M059J (cell line): ENCODE measurements around the gene ARFGEF3. TPM values are rescaled to one million over a fixed set of nuclear protein-coding genes. Genes with fewer than 3 reads are reported as not detected.

Experiments used
- DNase-seq: peaks from one replicate; pipeline ENCODE4 v3.0.0-alpha.2; 2012; ENCODE audit warnings: low read depth
- total RNA-seq: library from RNA; depleted of rRNA; stranded (reverse); fragments of >200 nt; shearing (Covaris generic); gene quantifications from 2 replicates; pipeline ENCODE4 v1.2.3, GENCODE V29; 2014

ARFGEF3 gene
- total RNA-seq, 1 experiment from 2014 or later = 2.9 TPM

DNA sequence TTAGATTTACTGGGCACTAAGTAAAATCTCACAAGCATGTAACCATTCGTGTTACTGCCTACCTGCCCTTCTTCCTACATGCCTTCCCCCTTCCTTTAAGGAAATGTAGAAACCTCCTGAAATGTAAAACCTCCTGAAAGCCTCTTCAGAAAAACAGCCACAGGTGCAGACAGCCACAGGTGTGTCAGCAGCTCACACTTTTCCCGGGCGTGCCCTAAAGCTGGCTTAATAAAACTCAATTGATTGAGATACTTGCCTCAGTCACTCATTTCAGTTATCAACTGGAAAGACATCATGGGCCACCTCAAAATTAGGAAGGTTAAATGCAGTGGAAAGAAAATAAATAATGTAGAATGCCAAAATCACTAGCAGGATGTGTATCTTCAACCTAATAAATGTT, 79.6 kb downstream of the ARFGEF3 start:
- DNase-seq = no peak

DNA sequence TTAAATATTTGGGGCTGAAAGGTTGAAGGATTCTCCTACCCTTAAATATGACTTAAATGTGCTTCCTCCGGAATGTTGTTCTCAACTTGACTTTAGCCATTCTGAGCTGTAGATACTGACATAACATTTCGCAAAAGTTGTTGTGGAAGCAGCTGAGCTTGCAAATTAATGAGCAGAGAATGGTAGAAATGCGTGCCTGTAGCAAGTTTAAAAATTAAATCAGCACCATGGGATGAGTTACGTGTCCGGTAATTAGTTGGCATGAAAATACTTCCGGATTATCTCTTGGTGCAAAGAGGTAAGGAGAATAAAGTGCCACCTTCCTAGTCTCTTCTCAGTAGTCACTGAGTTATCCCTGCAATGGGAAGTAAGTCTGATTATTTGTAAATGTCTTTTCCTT, 80.2 kb downstream of the ARFGEF3 start:
- no peak for DNase-seq

DNA sequence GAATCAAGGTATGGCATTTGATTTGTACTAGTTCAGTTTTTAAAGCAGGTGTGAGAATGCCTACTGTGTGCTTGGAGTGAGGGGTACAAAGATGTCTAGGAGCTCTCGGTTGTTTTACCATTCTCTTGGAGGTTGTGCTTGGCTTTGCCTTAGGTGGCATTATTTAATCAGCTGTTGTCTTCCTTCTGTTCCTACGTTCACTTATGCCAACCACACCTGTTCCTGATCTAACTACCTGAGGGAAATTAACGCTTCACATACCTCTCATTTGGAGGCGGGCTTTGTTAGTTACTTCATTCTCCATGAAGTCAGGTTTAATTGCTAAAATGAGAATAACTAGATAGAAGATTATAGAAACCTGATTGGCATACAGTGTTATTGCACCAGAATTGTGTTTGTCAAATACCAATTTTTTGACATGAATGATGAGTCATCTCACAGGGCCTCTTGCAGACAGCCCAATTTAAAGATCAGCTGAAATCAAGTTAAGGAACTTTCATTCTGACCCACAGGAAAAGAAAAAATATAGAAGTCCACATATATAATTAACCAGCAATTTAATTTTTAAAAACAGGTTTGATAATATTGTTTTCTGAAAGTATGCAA, 81.4 kb downstream of the ARFGEF3 start:
- no peak for DNase-seq

DNA sequence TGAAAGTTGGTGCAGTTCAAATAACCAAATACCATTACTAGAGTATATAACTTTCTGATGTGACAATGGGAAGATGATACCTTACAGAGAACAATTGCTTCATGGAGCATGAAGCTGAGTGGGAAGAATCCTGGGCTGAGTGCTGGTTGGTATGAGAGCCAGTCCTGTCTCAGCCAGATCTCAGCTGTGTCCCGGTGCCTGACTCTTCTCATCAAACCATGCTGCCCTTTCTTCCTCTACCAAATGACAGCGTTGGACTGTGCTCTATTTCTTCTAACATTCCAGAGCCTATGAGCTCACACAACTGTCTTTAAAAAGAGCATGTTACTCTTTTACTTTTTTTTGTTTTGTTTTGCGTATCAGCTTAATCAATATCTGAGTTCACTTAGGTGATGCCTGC, 84.0 kb downstream of the ARFGEF3 start:
- DNase-seq = no peak

DNA sequence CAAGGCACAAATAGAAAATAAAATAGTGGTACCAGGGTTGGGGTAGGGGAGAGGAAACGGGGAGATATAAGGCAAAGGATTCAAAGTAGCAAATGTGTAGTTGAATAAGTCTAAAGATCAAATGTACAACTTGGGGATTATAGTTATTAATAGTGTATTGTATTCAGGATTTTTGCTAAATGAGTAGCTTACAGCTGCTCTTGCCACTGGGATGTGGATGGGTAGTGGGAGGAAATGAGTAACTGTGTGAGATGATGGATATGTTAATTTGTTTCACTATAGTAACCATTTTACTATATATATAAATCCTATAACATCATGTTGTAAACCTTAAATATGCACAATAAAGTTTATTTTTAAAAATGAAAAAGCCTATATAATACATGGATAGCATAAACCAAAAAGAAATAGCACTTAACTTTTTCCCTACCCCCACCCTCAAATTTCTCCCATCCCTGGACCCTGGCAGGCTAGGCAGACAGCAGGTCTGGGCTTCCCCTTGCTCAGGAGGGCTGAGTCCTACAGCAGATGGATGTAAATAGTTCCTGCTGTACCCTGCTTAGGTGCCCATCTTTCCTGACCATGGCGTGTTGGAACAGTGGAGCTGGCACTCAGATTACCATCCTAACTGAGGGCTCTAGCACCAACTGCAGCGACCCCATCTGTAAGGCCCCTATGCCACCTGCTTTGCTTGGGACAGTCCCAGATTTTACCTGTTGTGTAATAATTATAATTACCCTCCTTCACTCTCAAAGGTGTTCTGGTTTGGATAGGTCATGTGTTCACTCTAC, 85.1 kb downstream of the ARFGEF3 start:
- no peak for DNase-seq

DNA sequence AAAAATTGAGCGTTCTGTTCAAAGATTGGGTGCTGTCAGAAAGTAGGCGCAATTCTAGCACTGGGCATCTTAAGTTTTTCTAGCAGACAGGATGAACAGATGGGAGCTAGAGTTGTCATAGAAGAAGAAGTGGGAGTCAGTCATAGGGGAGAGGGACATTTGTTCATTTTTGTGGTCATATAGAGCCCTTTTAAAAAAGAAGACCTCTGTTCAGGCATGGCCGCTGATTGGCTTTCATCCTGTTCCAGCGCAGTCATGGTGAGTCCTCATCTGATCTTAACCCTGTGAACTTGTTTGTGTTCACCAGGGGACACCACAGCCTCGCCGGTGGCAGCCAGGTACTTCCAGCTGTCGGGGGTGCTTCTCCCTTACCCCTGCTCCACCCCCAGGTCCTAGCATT, 86.3 kb downstream of the ARFGEF3 start:
- no peak for DNase-seq

DNA sequence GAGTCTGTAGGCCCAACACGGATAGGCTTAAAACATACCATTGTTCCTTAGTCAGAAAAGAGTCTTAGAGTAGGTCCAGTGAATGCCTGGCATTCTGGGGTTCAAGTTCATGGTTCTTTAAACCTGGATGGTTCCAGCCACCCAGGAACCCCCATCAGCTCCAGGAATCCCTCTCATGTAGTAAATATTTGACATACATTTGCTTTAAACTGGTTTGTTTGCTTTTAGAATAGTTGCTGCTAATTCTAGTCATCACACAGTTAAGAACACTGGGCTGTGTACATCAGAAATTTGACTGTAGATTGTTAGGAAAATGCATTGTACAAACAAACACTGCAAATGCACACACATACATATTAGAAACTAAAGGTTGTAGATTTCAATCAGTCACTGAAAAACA, 87.1 kb downstream of the ARFGEF3 start:
- DNase-seq = no peak

DNA sequence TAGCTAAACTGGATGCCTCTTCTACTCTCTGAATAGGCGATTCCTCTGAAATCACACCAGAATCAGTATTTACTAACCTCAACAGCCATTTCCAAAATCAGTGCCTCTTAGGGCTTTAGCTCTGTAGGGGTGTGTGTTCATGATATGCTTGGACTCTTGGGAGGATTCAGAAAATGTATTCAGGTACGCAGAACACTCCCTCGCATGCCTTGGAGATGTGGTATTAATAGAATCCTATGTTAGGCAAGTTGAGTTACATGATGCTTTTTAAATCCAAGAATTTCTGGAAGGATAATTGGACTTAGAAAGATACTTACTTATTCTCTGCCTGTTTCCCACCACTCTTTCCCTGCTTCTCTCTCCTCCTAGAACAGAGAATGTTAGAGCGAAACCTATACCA, 88.3 kb downstream of the ARFGEF3 start:
- DNase-seq = no peak

DNA sequence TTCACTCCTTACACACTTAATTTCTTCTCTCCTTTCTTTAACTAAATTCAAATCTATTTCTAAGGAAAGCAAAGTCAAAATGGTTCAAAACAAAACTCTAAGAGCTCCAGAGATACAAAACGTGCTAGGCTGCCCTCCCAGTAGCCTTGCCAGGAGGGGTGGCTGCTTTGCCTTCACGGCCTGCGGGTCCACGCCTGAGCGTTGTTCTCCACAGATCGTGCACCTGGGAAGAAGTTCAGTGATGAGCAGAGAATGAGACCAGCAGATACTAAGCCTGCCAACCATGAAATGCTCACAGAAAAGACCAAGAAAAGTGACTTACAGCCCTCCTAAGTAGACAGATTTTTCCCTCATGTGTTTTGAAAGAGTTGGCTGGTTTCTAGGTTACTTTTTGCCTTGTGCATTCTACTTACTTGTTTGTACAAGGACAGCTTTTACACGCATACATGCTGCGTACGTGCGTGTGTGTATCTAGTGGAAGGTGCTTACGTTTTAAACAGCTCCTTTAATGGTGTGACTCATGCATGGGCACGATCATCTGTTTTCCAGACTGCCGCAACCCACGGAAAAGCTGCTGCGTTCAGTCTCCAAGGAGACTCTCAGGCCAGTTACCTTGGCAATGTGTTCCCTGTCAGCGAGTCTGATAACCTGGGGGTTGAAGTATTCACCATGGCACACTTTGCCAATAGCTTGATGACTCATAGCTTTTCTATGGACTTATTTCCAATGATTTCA, 88.9 kb downstream of the ARFGEF3 start:
- peak; percentile 75 for DNase-seq

DNA sequence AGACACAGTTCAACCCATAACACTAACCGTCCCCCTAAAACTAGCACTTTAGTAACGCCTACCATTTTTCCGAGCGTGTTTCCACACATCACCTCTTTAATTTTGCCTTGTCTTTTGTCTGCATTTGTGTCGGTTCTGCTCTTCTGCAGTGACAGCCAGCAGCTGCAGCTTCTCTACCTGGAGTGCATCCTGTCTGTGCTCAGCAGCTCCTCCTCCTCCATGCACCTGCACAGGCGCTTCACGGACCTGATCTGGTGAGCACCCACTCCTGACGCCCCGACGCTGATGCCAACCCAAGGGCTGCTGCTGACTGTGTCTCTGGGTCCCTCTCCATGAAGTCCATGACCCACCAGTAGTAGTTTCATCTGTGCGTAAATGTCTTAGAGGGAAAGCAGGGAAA, 92.0 kb downstream of the ARFGEF3 start:
- DNase-seq = no peak

DNA sequence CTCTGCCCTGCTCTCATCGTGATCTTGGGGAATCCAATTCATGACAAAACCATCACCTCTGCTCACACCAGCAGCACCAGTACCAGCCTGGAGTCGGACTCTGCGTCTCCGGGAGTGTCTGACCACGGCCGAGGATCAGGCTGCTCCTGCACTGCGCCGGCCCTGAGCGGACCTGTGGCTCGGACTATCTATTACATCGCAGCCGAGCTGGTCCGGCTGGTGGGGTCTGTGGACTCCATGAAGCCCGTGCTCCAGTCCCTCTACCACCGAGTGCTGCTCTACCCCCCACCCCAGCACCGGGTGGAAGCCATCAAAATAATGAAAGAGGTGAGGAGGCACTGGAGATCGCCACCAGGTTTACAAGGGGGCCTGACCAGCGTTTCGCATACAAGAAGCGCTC, 93.7 kb downstream of the ARFGEF3 start:
- DNase-seq = no peak

DNA sequence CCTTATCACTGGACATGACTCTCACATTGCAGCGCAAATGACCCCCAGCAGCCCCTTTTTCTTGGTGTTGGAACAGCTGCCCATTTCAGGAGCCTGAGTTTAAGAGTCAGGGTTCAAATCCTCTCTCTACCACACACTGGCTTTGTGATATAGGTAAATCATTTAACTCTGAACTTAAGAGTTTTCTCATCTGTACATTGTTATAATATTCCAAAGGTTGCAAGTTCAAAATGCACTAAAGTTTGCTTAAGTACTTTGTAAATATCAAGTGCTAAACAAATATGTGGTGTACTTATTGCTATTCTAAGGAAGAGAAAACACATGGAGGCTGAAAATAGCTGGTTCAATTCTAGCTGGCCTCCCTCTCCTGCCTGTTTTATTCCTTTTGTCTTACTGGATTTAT, 95.9 kb downstream of the ARFGEF3 start:
- DNase-seq = no peak

DNA sequence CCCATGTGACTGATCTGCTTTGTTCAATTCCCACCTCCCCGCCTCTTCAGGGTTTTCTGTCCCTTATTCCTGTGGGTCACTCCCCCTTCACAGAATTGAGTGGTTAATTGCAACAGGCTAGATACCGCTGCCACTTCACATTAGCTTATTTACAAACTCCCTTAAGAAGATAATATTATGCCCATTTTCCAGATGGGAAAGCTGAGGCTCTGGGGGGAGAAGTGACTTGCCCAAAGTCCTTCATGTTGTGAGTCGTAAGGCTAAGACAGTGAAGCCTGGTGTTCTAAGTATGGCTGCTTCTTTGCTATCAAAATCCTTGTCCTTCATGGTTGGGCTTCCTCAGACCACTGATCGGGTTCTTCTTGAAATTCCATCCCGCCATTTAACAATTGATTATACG, 96.5 kb downstream of the ARFGEF3 start:
- DNase-seq = no peak

DNA sequence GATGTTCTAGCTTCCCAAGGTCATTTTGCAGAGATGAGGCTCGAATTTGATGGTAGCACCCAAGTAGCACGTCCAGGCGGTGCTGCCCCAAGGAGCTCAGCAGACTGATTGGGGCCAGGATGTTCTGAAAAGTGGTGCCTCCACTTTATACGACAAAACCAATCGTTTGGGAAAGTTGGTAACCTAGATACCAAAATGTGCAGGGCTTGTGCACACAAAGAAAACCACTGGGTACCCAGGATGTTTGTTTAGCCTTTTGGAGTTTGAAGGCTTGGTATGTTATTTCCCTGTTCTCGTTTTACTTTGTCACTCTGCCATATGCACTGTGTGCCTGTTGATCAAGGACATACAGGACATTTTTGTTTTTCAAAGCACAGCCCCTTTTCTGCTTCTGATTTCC, 97.3 kb downstream of the ARFGEF3 start:
- DNase-seq = no peak

DNA sequence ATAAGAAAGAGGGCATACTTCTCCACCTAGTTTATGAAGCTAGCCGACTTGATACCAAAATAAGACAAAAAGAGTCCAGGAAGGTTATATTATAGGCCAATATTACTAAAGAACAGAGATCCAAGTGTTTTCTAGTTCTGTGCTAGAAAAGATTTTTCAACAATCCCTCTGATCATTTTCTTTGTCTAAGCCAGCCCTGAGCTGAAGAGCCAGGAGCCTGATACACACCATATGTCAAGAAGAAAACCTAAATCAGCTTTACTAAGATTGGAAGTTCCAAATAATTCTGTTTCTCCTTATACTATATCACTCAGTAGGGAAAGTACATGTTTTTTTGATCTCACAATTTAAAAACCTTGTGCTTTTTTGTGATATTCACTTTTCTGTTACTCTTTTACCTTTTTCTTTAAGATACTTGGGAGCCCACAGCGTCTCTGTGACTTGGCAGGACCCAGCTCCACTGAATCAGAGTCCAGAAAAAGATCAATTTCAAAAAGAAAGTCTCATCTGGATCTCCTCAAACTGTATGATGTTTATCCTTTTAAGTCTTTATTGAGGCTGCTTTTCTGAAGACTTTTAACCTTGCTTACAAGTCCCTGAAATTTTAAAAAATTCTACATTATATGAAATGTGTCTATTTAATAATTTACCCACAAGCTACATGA, 99.5 kb downstream of the ARFGEF3 start:
- no peak for DNase-seq

DNA sequence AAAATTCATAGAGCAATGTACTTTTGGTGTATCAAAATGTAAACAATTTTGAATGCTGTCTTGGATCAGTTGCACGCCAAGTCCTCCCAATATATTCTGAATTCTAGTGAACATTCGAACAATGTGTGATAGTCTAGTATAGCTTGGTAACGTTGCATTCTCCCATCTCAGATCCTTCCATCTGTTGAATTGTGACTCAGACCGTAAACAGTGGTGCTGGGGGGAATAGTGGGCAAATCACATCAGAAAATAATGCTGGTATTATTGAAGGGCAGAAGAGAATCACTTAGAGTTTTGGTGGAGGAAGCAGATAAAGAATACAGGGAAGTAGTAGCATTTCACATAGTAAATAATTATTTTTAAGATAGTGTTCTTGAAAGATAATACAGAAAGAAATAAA, 102.2 kb downstream of the ARFGEF3 start:
- no peak for DNase-seq

DNA sequence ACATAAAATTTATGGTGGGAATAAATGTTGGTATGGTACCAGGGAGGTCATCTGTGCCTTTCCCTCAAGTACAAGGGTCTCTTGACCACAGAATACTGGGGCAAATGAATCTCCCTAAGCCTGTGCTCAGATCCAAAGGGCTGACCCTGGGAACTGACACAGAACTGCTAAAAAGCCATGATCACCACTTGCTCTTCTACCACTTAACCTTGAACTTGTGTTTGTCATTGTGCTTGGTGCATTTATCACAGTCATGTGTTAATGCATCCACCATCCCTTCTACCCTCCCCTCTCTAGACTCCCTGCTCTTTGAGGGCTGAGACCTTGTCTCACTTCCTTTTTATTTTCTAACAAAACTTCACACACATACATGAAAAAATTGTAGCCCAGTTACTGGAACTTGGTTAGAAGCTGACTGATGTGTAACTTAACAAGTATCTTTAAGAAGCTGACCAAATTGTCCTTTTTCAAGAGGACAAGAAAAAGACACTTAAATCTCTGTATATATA, 102.7 kb downstream of the ARFGEF3 start:
- DNase-seq = no peak

DNA sequence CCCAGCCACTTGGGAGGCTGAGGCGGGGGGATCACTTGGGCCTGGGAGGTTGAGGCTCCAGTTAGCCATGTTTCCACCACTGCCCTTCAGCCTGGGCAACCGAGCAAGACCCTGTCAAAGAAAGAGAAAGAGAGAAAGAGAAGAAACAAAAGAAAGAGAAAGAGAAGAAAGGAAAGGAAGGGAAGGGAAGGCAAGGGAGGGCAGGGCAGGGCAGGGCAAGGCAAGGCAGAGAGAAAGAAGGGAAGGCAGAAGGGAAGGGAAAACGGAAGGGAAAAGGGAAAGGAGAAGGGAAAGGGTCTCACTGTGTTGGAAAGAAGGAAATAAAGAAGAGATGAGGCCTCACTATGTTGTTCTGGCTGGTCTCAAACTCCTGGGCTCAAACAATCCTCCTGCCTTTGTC, 104.4 kb downstream of the ARFGEF3 start:
- DNase-seq = no peak

DNA sequence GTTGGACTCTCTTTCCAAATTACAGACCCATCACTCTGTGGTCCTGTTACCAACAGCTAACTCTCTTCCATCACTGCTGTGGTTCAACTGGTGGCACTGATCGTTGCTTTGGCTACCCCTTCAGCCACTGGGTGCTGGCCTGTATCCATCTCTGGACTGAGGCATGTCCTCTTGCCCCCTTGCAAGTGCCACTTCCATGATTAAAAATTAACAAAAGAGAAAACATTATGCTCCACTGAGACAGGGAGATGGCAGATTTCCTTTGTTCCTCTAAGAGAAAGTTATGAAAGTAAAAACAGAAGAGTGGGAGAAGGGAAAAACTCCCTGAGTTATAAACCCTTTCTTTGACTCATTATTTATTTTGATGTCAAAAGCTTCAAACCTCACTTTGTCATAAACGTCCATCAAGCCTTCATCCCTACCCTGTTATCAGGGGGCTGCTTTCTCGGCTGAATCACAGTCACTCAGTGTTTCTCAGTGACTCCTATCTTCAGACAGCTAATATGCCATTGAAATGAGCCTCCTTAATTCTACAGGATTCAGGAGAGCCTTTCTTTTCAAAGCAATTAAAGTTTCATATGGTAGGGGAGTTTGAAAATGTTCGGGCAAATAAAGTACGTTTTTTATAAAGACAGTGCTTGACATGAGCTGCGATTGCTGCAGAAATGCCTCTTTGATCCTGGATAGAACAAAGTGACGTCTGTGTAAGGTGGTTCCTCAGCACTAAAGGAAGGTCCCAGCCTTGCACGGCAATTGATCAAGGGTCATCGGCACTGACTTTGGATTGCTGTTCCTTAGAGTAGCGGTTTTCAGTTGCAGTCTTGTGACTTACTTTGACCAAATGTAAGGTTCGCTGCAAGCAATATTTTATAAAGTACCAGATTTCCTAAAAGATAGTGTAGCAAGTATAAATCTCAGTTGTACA, 106.5 kb downstream of the ARFGEF3 start:
- no peak for DNase-seq

DNA sequence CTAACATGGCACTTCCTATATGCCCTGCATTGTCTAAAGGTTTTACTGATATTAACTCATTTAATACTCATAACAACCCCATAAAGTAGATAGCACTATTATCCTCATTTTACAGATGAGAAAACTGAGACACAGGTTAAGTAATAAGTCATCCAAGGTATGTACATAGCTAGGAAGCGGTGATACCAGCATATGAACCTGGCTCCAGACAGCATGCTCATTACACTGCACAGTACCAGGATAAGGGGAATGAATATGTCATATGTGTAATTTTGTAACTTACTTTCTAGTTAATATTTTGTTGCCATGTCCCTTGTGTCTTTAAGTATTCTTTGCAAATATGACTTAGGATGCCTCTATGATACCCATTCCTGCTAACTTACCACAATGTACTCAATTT, 109.7 kb downstream of the ARFGEF3 start:
- DNase-seq = no peak
